PC-9 (cell line): ENCODE data around the gene NEDD4.

Experiments
- CTCF ChIP-seq: fragments of 200-600 bp; sonication (generic); conservative IDR thresholded peaks from 2 replicates; pipeline ENCODE4 v1.6.1; 2017; ENCODE audit warnings: mixed run types, antibody characterized with exemption, mild to moderate bottlenecking, moderate library complexity
- EZH2 ChIP-seq: fragments of 200-600 bp; sonication (generic); IDR thresholded peaks from 2 replicates; pipeline ENCODE4 v1.8.0; 2017; ENCODE audit warnings: antibody characterized with exemption, low read depth

DNA sequence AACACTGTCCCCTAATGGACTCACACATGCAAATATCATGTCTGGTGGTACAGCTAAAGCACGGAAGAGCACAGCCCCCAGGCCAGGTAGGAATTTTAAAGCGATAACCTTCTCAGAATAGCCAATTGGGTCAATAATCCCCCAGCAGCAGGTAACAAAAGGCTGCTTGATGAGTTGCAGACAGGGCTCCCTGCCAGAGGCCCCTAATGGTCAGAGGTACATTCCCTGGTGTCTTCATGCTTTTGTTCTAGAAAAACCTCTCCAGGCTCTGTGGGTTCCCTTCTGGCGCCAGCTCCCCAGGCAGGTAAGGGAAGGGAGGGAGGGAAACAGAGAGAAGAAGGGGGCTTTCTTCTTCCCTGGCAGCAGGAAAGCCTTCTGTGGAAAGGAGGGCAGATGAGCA lies 207.1 kb downstream of the NEDD4 start:
- no peak for TF ChIP-seq CTCF
- TF ChIP-seq EZH2: no peak
